BJ (cell line): Measurements from ENCODE around the gene ENTPD2. TPM values are rescaled to one million over a fixed set of nuclear protein-coding genes. Genes with fewer than 3 reads are reported as not detected.

ENCODE experiments used
- CTCF ChIA-PET: fragments of 350-600 bp; formaldehyde crosslinking; extraction: SDS; loops from one replicate; lab custom pipeline; 2021; ENCODE audit warnings: antibody characterized with exemption, inconsistent platforms; lab: Yijun Ruan, JAX
- POLR2A ChIA-PET: fragments of 300-600 bp; sonication (Branson Sonifier 250); formaldehyde crosslinking; extraction: SDS; loops from one replicate; lab custom pipeline; 2021; ENCODE audit warnings: antibody characterized with exemption; lab: Charles Lee
- DNase-seq: peaks from one replicate; pipeline ENCODE4 v3.0.0-alpha.2; 2011; ENCODE audit warnings: low read depth
- H3K27me3 ChIP-seq: 2 replicates; pipeline ENCODE4 v1.6.0; 2011; ENCODE audit warnings: low read length; ENCODE audit not compliant: control insufficient read depth, insufficient read depth
- H3K36me3 ChIP-seq: 2 replicates; pipeline ENCODE4 v1.5.1; 2011; ENCODE audit warnings: low read length; ENCODE audit not compliant: control insufficient read depth, insufficient read depth
- H3K4me3 ChIP-seq: 2 replicates; pipeline ENCODE4 v1.5.1; 2011; ENCODE audit warnings: low read depth, mild to moderate bottlenecking, control low read depth, low read length
- polyA plus RNA-seq: library from polyadenylated mRNA; depleted of rRNA; stranded (reverse); fragments of >200 nt; gene quantifications from 2 replicates; pipeline ENCODE4 v1.2.3, GENCODE V29; 2011
- TF ChIP-seq, protein P1 (sequence below): IDR thresholded peaks from 2 replicates; pipeline ENCODE4 v1.5.1; 2011; ENCODE audit warnings: low read depth, mild to moderate bottlenecking, control low read depth, inconsistent platforms, low read length, moderate library complexity; ENCODE audit not compliant: insufficient read depth

The ENTPD2 gene
- polyA plus RNA-seq, 1 experiment, result not detected

DNA sequence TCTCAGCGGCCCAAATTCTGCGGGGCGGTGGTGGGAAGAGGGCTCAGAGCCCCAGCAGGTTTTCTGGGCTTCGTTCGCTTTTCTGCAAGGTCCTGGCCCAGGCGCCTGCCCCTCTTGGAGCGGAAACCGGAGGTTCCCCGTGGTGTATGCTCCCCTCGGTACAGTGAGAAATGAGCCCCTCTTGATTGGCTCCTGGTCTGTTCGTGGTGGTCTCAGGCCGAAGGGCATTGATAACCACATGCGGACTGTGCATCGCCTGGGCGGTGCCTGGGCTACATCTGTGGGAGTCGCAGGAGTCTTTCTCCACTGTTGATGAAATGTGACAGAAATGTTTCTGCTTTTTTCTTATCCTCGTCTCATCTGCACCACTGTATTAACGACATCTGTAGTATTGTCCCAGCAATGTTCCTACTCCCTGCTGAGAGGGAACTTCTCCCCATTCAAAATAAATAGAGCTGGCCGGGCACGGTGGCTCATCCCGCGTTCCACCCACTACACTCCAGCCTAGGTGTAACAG lies 33.6 kb upstream of the ENTPD2 start:
- no peak for DNase-seq
- TF ChIP-seq, protein P1, sequence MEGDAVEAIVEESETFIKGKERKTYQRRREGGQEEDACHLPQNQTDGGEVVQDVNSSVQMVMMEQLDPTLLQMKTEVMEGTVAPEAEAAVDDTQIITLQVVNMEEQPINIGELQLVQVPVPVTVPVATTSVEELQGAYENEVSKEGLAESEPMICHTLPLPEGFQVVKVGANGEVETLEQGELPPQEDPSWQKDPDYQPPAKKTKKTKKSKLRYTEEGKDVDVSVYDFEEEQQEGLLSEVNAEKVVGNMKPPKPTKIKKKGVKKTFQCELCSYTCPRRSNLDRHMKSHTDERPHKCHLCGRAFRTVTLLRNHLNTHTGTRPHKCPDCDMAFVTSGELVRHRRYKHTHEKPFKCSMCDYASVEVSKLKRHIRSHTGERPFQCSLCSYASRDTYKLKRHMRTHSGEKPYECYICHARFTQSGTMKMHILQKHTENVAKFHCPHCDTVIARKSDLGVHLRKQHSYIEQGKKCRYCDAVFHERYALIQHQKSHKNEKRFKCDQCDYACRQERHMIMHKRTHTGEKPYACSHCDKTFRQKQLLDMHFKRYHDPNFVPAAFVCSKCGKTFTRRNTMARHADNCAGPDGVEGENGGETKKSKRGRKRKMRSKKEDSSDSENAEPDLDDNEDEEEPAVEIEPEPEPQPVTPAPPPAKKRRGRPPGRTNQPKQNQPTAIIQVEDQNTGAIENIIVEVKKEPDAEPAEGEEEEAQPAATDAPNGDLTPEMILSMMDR, result no peak

DNA sequence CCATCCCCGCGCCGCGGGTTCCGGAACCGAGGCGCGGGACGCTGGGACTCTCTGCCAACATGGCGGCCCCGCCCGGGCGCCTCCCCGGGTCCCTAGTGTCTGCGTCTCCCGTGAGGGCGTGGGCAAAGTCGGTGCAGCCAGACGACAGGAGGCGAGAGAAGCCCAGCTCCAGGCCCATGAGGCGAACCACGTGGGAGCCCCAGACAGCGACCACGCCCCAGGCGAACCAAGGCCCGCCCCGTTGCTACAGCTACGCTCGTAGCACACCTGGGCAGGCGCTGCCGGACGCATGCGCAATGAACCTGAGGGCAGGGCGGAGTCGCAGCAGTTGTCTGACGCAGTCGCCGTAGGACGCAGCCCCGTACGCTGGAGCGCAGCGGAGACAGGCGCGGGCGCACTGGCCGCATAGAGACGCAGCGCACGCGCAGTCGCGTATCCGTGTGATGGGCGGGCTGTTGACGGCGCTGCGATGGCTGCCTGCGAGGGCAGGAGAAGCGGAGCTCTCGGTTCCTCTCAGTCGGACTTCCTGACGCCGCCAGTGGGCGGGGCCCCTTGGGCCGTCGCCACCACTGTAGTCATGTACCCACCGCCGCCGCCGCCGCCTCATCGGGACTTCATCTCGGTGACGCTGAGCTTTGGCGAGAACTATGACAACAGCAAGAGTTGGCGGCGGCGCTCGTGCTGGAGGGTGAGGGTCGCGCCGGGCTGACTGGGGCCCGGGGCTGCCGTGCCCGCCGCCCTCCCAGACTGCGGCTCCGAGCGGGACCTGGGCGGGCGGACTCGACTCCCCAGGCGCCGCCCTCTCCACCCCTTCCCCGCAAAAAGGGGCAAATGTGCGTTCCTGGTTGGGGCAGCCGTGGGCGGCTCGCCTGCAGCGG lies 32.9 kb upstream of the ENTPD2 start, which contains the start of gene MAN1B1:
Gene MAN1B1, plus strand, starts transcription at position 455 of the 878 bp plus-strand sequence. Its CDS starts 15 bp downstream, at position 470.
- H3K27me3 ChIP-seq, result no peaks in the 10 kb centered on the region
- H3K4me3 ChIP-seq, result peak within 1 kb of the TSS; percentile 64
- peak; percentile 96 for DNase-seq
- ChIA-PET POLR2A (interaction anchor here (0.7 to 1.0 kb wide), 2 partner anchors 9 to 18 kb away, joined by 3 to 4 read pairs; no protein-coding TSS in a partner anchor), CTCF (interaction anchor here (0.8 to 3.3 kb wide), 9 partner anchors 9 to 148 kb away, joined by 3 to 10 read pairs (median 7); partner anchors contain the start of genes NPDC1 and SAPCD2)
- peaks cover 15% of the 10 kb centered on the region for H3K36me3 ChIP-seq
- TF ChIP-seq, protein P1, result no peak

More for the DNA sequence above, 33.6 kb upstream of the ENTPD2 start:
- POLR2A ChIA-PET, result interaction anchor here (0.7 to 1.0 kb wide), 2 partner anchors 10 to 18 kb away, joined by 3 to 4 read pairs; no protein-coding TSS in a partner anchor
- Histone ChIP-seq H3K36me3 (peaks cover 10% of the 10 kb centered on the region), H3K27me3 (no peaks in the 10 kb centered on the region), H3K4me3 (peak overlapping the region; percentile 64)
- CTCF ChIA-PET, result interaction anchor here (1.1 to 3.3 kb wide), 6 partner anchors 9 to 58 kb away, joined by 3 to 10 read pairs (median 7); partner anchors contain the start of gene NPDC1

DNA sequence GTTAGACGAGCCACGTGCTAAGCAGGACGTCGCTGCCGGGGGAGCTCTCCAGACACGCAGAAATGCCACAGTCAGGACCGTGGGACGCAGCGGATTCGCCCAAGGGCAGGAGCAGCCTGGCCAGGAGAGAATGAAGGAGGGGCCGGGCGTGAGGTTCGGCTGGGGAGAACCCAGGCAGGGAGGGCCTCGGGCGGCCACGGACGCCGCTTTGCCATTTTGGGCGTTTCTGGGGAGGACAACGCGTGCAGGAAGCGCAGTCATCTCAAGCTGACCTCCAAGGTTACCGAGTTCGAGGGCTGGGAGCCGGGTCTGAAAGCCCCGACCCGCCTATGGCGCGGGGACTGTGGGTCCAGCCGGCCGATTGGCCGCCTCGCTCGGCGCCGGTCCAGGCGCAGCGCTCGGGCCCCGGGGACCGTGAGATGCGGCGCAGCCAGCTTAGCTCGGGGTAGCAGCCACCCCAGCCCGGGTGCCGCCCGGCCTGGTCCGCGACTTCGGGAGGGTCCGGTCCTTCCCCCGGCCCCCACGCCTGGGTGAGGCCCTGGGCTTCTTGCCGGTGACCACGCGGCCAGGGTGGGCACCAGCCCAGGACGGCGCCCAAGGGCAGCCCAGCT lies 32.2 kb upstream of the ENTPD2 start:
- POLR2A ChIA-PET, result no interaction called here
- Histone ChIP-seq H3K27me3 (no peaks in the 10 kb centered on the region), H3K4me3 (peak overlapping the region; percentile 64), H3K36me3 (peaks cover 18% of the 10 kb centered on the region)
- TF ChIP-seq, protein P1, result no peak
- CTCF ChIA-PET, result interaction anchor here (0.8 to 3.3 kb wide), 7 partner anchors 10 to 149 kb away, joined by 3 to 10 read pairs (median 7); partner anchors contain the start of genes NPDC1 and SAPCD2
- DNase-seq, result no peak

DNA sequence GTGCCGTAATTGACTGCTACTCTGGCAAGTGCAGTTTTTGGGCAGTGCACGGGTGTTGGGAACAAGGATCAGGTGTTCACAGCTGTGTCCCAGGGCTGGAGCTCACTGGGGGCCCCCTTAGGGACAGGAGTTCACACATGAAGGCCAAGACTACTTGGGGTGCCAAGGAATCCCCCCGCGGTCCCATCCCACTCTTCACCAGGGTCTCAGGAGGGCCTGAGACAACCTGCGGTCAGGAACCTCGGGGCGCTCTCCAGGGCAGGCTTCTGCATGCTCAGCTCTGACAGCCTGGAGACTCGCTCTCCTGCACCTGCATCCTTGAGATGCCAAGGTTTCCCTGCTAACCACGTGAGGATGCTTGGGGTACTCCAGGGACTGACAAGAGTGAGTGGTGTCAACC lies 30.7 kb upstream of the ENTPD2 start:
- H3K4me3 ChIP-seq, result no peak overlapping the region
- DNase-seq, result no peak
- ChIA-PET CTCF (interaction anchor here (1.2 kb wide), 1 partner anchor 14 kb away, joined by 3 read pairs; the partner anchor contains the start of gene SAPCD2), POLR2A (interaction anchor here (0.6 kb wide), 1 partner anchor 36 kb away, joined by 4 read pairs; no protein-coding TSS in a partner anchor)
- H3K36me3 ChIP-seq, result peaks cover 24% of the 10 kb centered on the region
- TF ChIP-seq, protein P1, result no peak
- no peaks in the 10 kb centered on the region for H3K27me3 ChIP-seq
